BJ (cell line): ENCODE data around the gene WASF2. TPM values are rescaled to one million over a fixed set of nuclear protein-coding genes. Genes with fewer than 3 reads are reported as not detected.

Experiments used
- CTCF ChIA-PET: fragments of 350-600 bp; formaldehyde crosslinking; extraction: SDS; loops from one replicate; lab custom pipeline; 2021; ENCODE audit warnings: antibody characterized with exemption, inconsistent platforms; lab: Yijun Ruan, JAX
- POLR2A ChIA-PET: fragments of 300-600 bp; sonication (Branson Sonifier 250); formaldehyde crosslinking; extraction: SDS; loops from one replicate; lab custom pipeline; 2021; ENCODE audit warnings: antibody characterized with exemption; lab: Charles Lee
- DNase-seq: peaks from one replicate; pipeline ENCODE4 v3.0.0-alpha.2; 2011; ENCODE audit warnings: low read depth
- H3K27me3 ChIP-seq: 2 replicates; pipeline ENCODE4 v1.6.0; 2011; ENCODE audit warnings: low read length; ENCODE audit not compliant: control insufficient read depth, insufficient read depth
- H3K36me3 ChIP-seq: 2 replicates; pipeline ENCODE4 v1.5.1; 2011; ENCODE audit warnings: low read length; ENCODE audit not compliant: control insufficient read depth, insufficient read depth
- H3K4me3 ChIP-seq: 2 replicates; pipeline ENCODE4 v1.5.1; 2011; ENCODE audit warnings: low read depth, mild to moderate bottlenecking, control low read depth, low read length
- polyA plus RNA-seq: library from polyadenylated mRNA; depleted of rRNA; stranded (reverse); fragments of >200 nt; gene quantifications from 2 replicates; pipeline ENCODE4 v1.2.3, GENCODE V29; 2011
- TF ChIP-seq, protein P1 (sequence below): IDR thresholded peaks from 2 replicates; pipeline ENCODE4 v1.5.1; 2011; ENCODE audit warnings: low read depth, mild to moderate bottlenecking, control low read depth, inconsistent platforms, low read length, moderate library complexity; ENCODE audit not compliant: insufficient read depth

WASF2 gene
- polyA plus RNA-seq, 1 experiment = 56.5 TPM

DNA sequence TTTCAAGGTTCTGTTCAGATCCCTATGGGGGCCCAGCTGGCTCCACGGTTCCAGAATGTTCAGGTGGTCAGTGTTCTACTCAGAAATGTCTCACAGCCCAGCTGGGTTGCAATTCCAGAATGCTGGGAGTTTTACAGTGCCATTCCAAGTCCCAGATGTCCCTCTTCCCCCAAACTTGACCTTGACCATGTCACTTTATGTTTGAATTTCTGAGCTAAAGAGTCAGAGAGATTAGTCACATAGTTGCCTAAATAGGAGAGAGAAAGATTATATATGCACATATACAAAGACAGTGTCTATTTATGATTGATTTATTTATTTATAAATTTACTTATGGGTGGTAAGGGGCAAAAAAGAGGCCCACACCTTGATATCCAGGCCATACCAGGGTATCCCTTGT, 95.0 kb downstream of the WASF2 start:
- TF ChIP-seq, protein P1, sequence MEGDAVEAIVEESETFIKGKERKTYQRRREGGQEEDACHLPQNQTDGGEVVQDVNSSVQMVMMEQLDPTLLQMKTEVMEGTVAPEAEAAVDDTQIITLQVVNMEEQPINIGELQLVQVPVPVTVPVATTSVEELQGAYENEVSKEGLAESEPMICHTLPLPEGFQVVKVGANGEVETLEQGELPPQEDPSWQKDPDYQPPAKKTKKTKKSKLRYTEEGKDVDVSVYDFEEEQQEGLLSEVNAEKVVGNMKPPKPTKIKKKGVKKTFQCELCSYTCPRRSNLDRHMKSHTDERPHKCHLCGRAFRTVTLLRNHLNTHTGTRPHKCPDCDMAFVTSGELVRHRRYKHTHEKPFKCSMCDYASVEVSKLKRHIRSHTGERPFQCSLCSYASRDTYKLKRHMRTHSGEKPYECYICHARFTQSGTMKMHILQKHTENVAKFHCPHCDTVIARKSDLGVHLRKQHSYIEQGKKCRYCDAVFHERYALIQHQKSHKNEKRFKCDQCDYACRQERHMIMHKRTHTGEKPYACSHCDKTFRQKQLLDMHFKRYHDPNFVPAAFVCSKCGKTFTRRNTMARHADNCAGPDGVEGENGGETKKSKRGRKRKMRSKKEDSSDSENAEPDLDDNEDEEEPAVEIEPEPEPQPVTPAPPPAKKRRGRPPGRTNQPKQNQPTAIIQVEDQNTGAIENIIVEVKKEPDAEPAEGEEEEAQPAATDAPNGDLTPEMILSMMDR = no peak
- Histone ChIP-seq H3K4me3 (no peak overlapping the region), H3K27me3 (no peaks in the 10 kb centered on the region), H3K36me3 (no peaks in the 10 kb centered on the region)
- POLR2A ChIA-PET = no interaction called here
- CTCF ChIA-PET = interaction anchor here (0.6 to 11.9 kb wide), 35 partner anchors 7 to 959 kb away, joined by 3 to 353 read pairs (median 5); partner anchors contain the start of genes AHDC1, MAP3K6 and SYTL1
- DNase-seq = no peak

DNA sequence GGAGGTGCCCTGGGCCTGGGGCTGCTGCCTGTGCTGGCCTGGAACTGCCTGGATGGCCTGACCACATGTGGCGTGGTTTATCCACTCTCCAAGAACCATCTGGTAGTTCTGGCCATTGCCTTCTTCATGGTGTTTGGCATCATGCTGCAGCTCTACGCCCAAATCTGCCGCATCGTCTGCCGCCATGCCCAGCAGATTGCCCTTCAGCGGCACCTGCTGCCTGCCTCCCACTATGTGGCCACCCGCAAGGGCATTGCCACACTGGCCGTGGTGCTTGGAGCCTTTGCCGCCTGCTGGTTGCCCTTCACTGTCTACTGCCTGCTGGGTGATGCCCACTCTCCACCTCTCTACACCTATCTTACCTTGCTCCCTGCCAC, 95.7 kb downstream of the WASF2 start:
- H3K36me3 ChIP-seq = no peaks in the 10 kb centered on the region
- H3K27me3 ChIP-seq = no peaks in the 10 kb centered on the region
- no peak for DNase-seq
- CTCF ChIA-PET = interaction anchor here (0.7 to 11.9 kb wide), 26 partner anchors 8 to 354 kb away, joined by 3 to 353 read pairs (median 8); partner anchors contain the start of genes AHDC1, MAP3K6 and SYTL1
- TF ChIP-seq, protein P1 = no peak
- POLR2A ChIA-PET = no interaction called here
- H3K4me3 ChIP-seq = no peak overlapping the region

DNA sequence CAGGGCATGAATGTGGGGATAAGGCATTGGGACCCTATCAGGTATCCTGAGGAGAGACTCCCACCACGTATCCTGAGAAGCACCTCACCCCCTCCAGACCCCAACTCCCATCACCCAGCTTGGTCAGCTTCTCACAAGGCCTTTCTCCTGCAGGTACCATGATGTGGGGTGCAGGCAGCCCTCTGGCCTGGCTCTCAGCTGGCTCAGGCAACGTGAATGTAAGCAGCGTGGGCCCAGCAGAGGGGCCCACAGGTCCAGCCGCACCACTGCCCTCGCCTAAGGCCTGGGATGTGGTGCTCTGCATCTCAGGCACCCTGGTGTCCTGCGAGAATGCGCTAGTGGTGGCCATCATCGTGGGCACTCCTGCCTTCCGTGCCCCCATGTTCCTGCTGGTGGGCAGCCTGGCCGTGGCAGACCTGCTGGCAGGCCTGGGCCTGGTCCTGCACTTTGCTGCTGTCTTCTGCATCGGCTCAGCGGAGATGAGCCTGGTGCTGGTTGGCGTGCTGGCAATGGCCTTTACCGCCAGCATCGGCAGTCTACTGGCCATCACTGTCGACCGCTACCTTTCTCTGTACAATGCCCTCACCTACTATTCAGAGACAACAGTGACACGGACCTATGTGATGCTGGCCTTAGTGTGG, 96.2 kb downstream of the WASF2 start:
- no peak for DNase-seq
- Histone ChIP-seq H3K36me3 (no peaks in the 10 kb centered on the region), H3K27me3 (no peaks in the 10 kb centered on the region), H3K4me3 (no peak overlapping the region)
- CTCF ChIA-PET = interaction anchor here (0.9 to 11.9 kb wide), 12 partner anchors 8 to 350 kb away, joined by 3 to 353 read pairs (median 11); partner anchors contain the start of gene AHDC1
- TF ChIP-seq, protein P1 = no peak
- POLR2A ChIA-PET = no interaction called here

DNA sequence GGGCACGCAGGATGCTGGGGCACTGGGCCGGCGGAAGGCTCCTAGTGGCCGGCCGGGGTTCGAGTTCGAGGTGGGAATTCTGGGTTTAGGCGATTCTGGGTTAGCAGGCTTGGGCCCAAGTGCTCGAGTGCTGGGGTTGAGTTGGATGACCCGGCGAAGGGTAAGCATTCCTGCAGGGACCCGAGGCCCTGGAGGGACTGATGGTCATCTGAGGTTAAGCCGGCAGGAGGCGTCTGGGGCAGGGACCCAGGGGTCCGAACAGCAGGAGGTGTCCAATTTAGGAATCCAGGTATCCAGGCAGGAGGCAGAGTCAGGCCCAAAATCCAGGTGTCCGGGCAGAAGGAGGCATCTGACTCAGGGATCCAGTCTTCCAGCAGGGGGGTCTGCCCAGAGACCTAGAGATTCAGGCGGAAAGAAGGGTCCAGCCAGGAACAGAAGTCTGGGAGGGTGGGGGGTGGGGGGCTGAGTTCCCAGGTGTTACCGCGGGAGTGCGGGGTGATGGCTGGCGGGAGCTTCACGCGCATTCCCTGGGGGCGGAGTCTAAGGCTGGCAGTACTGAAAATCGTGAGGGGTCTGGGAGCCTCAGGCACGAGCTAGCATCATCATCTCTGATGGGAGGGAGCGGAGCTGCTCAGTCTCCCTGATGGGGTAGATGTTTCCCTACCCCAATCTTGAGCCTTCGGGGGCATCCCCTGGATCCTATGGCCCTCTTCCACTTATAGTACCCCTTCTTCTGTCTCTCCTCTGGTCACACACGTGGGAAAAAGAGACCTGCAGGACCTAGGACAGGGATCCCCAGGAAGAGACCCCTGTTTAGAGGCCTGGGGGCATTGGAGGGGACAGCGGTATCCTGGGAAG, 97.0 kb downstream of the WASF2 start:
- H3K27me3 ChIP-seq = no peaks in the 10 kb centered on the region
- TF ChIP-seq, protein P1 = peak; percentile 43
- DNase-seq = no peak
- no peaks in the 10 kb centered on the region for H3K36me3 ChIP-seq
- CTCF ChIA-PET = interaction anchor here (0.9 to 11.9 kb wide), 9 partner anchors 9 to 291 kb away, joined by 3 to 353 read pairs (median 4); partner anchors contain the start of genes AHDC1 and MAP3K6
- peak overlapping the region; percentile 70 for H3K4me3 ChIP-seq
- POLR2A ChIA-PET = no interaction called here
